PFSK-1 (cell line): Measurements from ENCODE around the gene SLAMF1.

Experiments used
- FOXP2 ChIP-seq: optimal IDR thresholded peaks from 2 replicates; pipeline ENCODE3; 2011; ENCODE audit warnings: borderline replicate concordance, control low read depth, inconsistent platforms; ENCODE audit not compliant: insufficient read depth; ENCODE audit errors: extremely low read length, extremely low read depth
- TAF1 ChIP-seq: IDR thresholded peaks from 2 replicates; pipeline ENCODE4 v1.6.1; 2012; ENCODE audit warnings: low read length, control low read depth, borderline replicate concordance; ENCODE audit not compliant: insufficient read depth
- TF ChIP-seq, protein P1 (sequence below), 2 experiments: IDR thresholded peaks; 2 replicates each; pipeline versions ENCODE4 v1.6.1 to v1.8.0; 2011 to 2012; ENCODE audit warnings: low read depth in 2 of 2, low read length in 2 of 2, control low read depth in 1 of 2, inconsistent platforms in 1 of 2, mild to moderate bottlenecking in 1 of 2, moderate library complexity in 1 of 2; ENCODE audit not compliant: insufficient read depth in 1 of 2

DNA sequence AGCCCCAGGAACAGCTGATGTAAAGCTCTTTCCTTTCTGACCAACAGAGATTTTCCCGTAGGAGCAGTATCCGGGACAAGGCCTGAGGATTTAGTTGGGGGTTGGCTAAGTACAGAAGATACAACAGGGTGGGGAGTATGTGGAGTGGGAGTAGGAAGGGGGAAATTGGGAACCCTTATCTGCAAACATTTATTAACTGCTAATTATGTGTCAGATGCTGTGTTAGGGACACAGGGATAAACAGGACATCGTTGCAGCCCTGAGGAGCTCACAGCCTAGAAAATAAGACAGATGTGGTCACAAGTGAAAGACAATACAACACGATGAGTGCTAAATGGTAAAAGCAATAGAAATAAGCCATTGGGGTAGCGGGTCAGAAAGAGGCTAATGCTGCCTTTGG is 79.5 kb downstream of the SLAMF1 start:
- TF ChIP-seq, protein P1, sequence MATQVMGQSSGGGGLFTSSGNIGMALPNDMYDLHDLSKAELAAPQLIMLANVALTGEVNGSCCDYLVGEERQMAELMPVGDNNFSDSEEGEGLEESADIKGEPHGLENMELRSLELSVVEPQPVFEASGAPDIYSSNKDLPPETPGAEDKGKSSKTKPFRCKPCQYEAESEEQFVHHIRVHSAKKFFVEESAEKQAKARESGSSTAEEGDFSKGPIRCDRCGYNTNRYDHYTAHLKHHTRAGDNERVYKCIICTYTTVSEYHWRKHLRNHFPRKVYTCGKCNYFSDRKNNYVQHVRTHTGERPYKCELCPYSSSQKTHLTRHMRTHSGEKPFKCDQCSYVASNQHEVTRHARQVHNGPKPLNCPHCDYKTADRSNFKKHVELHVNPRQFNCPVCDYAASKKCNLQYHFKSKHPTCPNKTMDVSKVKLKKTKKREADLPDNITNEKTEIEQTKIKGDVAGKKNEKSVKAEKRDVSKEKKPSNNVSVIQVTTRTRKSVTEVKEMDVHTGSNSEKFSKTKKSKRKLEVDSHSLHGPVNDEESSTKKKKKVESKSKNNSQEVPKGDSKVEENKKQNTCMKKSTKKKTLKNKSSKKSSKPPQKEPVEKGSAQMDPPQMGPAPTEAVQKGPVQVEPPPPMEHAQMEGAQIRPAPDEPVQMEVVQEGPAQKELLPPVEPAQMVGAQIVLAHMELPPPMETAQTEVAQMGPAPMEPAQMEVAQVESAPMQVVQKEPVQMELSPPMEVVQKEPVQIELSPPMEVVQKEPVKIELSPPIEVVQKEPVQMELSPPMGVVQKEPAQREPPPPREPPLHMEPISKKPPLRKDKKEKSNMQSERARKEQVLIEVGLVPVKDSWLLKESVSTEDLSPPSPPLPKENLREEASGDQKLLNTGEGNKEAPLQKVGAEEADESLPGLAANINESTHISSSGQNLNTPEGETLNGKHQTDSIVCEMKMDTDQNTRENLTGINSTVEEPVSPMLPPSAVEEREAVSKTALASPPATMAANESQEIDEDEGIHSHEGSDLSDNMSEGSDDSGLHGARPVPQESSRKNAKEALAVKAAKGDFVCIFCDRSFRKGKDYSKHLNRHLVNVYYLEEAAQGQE (IDR thresholded peaks at IDR 0.05; ENCODE audit: insufficient read depth in 1 of 2, low read depth in 2 of 2, low read length in 2 of 2) = no peak
- TF ChIP-seq TAF1 (no peak), FOXP2 (no peak)
